HepG2 (cell line): Measurements from ENCODE around the gene ART4. TPM values are rescaled to one million over a fixed set of nuclear protein-coding genes. Genes with fewer than 3 reads are reported as not detected.

Source experiments
- ARID3A ChIP-seq: IDR thresholded peaks from 2 replicates; pipeline ENCODE4 v1.6.1; 2012; ENCODE audit warnings: low read depth, low read length, improper control_type of control experiment
- ARID5B ChIP-seq: IDR thresholded peaks from 2 replicates; pipeline ENCODE4 v1.4.0; 2020; ENCODE audit warnings: mild to moderate bottlenecking, missing genetic modification reagents
- BCL6 ChIP-seq: IDR thresholded peaks from 2 replicates; pipeline ENCODE4 v1.6.1; 2016; ENCODE audit warnings: missing genetic modification reagents, missing compliant biosample characterization
- E2F1 ChIP-seq: sonication (generic); formaldehyde crosslinking; IDR thresholded peaks from 2 replicates; pipeline ENCODE4 v1.5.0; 2020; ENCODE audit warnings: missing genetic modification reagents
- HNF4G ChIP-seq, 2 experiments: sonication (generic) in 1 of 2; formaldehyde crosslinking in 1 of 2; IDR thresholded peaks; 2 replicates each; pipeline versions ENCODE4 v1.4.0 to v1.6.1; 2011 to 2020; ENCODE audit warnings: borderline replicate concordance in 2 of 2, low read depth in 2 of 2, mild to moderate bottlenecking in 2 of 2, low read length in 1 of 2, missing genetic modification reagents in 1 of 2, moderate library complexity in 1 of 2
- IRX3 ChIP-seq: sonication (generic); formaldehyde crosslinking; IDR thresholded peaks from 2 replicates; pipeline ENCODE4 v1.8.1; 2023; ENCODE audit warnings: mild to moderate bottlenecking, low read depth, missing genetic modification reagents, borderline replicate concordance
- NFE2L1 ChIP-seq: sonication (generic); formaldehyde crosslinking; IDR thresholded peaks from 2 replicates; pipeline ENCODE4 v1.4.0; 2020; ENCODE audit warnings: missing genetic modification reagents, mild to moderate bottlenecking, borderline replicate concordance
- PATZ1 ChIP-seq: sonication (generic); formaldehyde crosslinking; IDR thresholded peaks from 2 replicates; pipeline ENCODE4 v1.4.0; 2020; ENCODE audit warnings: missing genetic modification reagents
- RAD21 ChIP-seq: fragments of 450-650 bp; formaldehyde crosslinking; IDR thresholded peaks from 2 replicates; pipeline ENCODE4 v1.5.0; 2020; ENCODE audit warnings: mild to moderate bottlenecking
- SMARCE1 ChIP-seq: fragments of 450-650 bp; IDR thresholded peaks from 2 replicates; pipeline ENCODE4 v1.6.1; 2017; ENCODE audit warnings: borderline replicate concordance
- STAT5B ChIP-seq: sonication (generic); formaldehyde crosslinking; IDR thresholded peaks from 2 replicates; pipeline ENCODE4 v1.4.0; 2020; ENCODE audit warnings: missing genetic modification reagents
- ZFP41 ChIP-seq: sonication (generic); formaldehyde crosslinking; IDR thresholded peaks from 2 replicates; pipeline ENCODE4 v1.4.0; 2020; ENCODE audit warnings: mild to moderate bottlenecking, missing genetic modification reagents, borderline replicate concordance
- ZIK1 ChIP-seq: sonication (generic); formaldehyde crosslinking; IDR thresholded peaks from 2 replicates; pipeline ENCODE4 v1.5.0; 2020; ENCODE audit warnings: mild to moderate bottlenecking, low read depth, missing genetic modification reagents, borderline replicate concordance
- ZNF260 ChIP-seq: sonication (generic); formaldehyde crosslinking; IDR thresholded peaks from 2 replicates; pipeline ENCODE4 v1.4.0; 2020; ENCODE audit warnings: missing genetic modification reagents, low read depth, mild to moderate bottlenecking, borderline replicate concordance
- ZNF335 ChIP-seq: sonication (generic); formaldehyde crosslinking; IDR thresholded peaks from 2 replicates; pipeline ENCODE4 v1.4.0; 2020; ENCODE audit warnings: missing genetic modification reagents
- ZNF597 ChIP-seq: sonication (generic); formaldehyde crosslinking; IDR thresholded peaks from 2 replicates; pipeline ENCODE4 v1.5.0; 2020; ENCODE audit warnings: missing genetic modification reagents
- ZNF619 ChIP-seq: sonication (generic); formaldehyde crosslinking; IDR thresholded peaks from 2 replicates; pipeline ENCODE4 v1.4.0; 2020; ENCODE audit warnings: mild to moderate bottlenecking, missing genetic modification reagents
- ZNF652 ChIP-seq: IDR thresholded peaks from 2 replicates; pipeline ENCODE4 v1.6.1; 2016; ENCODE audit warnings: low read depth, borderline replicate concordance
- ZNF747 ChIP-seq: sonication (generic); formaldehyde crosslinking; IDR thresholded peaks from 2 replicates; pipeline ENCODE4 v1.8.1; 2023; ENCODE audit warnings: missing genetic modification reagents, mild to moderate bottlenecking, borderline replicate concordance
- ZSCAN9 ChIP-seq: IDR thresholded peaks from 2 replicates; pipeline ENCODE4 v1.6.1; 2016; ENCODE audit warnings: borderline replicate concordance
- polyA plus RNA-seq, 8 experiments: library from polyadenylated mRNA; depleted of rRNA in 3 of 8; stranded (reverse) in 7 of 8; unstranded in 1 of 8; fragments of >200 nt; fragmentation: Illumina TruSeq in 4 of 8; extraction: Trizol in 4 of 8; gene quantifications; 2 replicates each; pipeline versions ENCODE4 v1.2.1 to v1.2.3, GENCODE V29; 2011 to 2016; ENCODE audit warnings: low read depth in 4 of 8, missing spikeins in 1 of 8, mixed read lengths in 1 of 8; ENCODE audit not compliant: insufficient read depth in 1 of 8
- total RNA-seq, 5 experiments: library from RNA; depleted of rRNA; stranded (reverse); fragments of >200 nt; fragmentation: Illumina TruSeq; extraction: Trizol; gene quantifications; 2 replicates each; pipeline ENCODE4 v1.2.3, GENCODE V29; 2016; ENCODE audit warnings: low read depth in 1 of 5

Gene ART4
- total and polyA plus RNA-seq, 2 of the 13 experiments (the other 11 are each of a cell fraction or from before 2014, with no cell fraction given) = 17.6 to 20.3 TPM

- TF ChIP-seq ARID5B (CRISPR knock-in tag) = peak; percentile 32; the same call in 1 of the 2 replicates
- TF ChIP-seq ZIK1 (CRISPR knock-in tag) = no peak
- TF ChIP-seq ZNF597 (CRISPR knock-in tag) = no peak
- no peak for TF ChIP-seq ZNF619 (CRISPR knock-in tag)
- no peak for TF ChIP-seq E2F1
- TF ChIP-seq ZNF652 (CRISPR knock-in tag) = no peak
- TF ChIP-seq SMARCE1 = no peak
- TF ChIP-seq ARID3A = no peak
- TF ChIP-seq ZFP41 (CRISPR knock-in tag) = no peak
- TF ChIP-seq ZSCAN9 = no peak; the same call in 1 of the 2 replicates
- no peak for TF ChIP-seq ZNF260
- TF ChIP-seq NFE2L1 (CRISPR knock-in tag) = no peak
- no peak for TF ChIP-seq ZNF747 (CRISPR knock-in tag)
- no peak for TF ChIP-seq ZNF335 (CRISPR knock-in tag)
- peak; percentile 25; the same call in 1 of the 2 replicates for TF ChIP-seq HNF4G (IDR thresholded peaks at IDR 0.05; ENCODE audit: borderline replicate concordance, low read depth, low read length)
- TF ChIP-seq HNF4G (CRISPR knock-in tag; IDR thresholded peaks at IDR 0.05; ENCODE audit: borderline replicate concordance, low read depth) = no peak; the same call in 1 of the 2 replicates
- TF ChIP-seq PATZ1 (CRISPR knock-in tag) = peak; percentile 68
- no peak for TF ChIP-seq RAD21 (CRISPR knock-in tag)
- no peak for TF ChIP-seq STAT5B (CRISPR knock-in tag)
- TF ChIP-seq IRX3 (CRISPR knock-in tag) = no peak
- TF ChIP-seq BCL6 (CRISPR knock-in tag) = peak; percentile 33; the same call in 1 of the 2 replicates
Measured at GRCh38 chr12:14843425-14843887, at the start of gene ART4 (continued).
